Breast epithelium (tissue), 3 donors: ENCODE measurements around the gene GALNT7.

ENCODE experiments used
- POLR2A ChIP-seq: fragments of 450-650 bp; IDR thresholded peaks from one replicate; pipeline ENCODE4 v1.6.1; 2016; ENCODE audit warnings: antibody characterized with exemption, mild to moderate bottlenecking, moderate library complexity
- TF ChIP-seq, protein P1 (sequence below), 3 donors: fragments of 450-650 bp; IDR thresholded peaks; one replicate each; pipeline ENCODE4 v1.5.1; 2016 to 2017; ENCODE audit warnings: antibody characterized with exemption in 3 of 3, mild to moderate bottlenecking in 3 of 3, moderate library complexity in 3 of 3

DNA sequence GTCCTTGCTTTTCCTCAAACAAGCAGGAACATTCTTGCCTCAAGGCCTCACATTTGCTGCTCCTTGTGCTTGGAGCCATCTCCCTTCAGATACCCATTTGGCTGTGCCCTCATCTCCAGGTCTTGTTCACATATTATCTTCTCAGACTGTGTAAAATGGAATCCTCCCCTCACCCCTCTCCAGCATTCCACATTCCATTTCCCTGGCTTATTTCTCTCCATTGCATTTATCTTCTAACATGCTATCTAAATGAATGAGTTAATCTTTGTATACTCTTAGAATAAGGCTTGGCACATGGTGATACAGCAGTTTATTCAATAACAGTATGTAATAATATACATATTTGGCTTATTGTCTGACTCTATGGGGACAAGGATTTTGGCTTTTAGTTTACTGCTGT is 8.8 kb upstream of the GALNT7 start:
- TF ChIP-seq, protein P1, sequence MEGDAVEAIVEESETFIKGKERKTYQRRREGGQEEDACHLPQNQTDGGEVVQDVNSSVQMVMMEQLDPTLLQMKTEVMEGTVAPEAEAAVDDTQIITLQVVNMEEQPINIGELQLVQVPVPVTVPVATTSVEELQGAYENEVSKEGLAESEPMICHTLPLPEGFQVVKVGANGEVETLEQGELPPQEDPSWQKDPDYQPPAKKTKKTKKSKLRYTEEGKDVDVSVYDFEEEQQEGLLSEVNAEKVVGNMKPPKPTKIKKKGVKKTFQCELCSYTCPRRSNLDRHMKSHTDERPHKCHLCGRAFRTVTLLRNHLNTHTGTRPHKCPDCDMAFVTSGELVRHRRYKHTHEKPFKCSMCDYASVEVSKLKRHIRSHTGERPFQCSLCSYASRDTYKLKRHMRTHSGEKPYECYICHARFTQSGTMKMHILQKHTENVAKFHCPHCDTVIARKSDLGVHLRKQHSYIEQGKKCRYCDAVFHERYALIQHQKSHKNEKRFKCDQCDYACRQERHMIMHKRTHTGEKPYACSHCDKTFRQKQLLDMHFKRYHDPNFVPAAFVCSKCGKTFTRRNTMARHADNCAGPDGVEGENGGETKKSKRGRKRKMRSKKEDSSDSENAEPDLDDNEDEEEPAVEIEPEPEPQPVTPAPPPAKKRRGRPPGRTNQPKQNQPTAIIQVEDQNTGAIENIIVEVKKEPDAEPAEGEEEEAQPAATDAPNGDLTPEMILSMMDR (IDR thresholded peaks at IDR 0.05): no peak
- TF ChIP-seq POLR2A: no peak
